T-helper 1 cell (primary cell): ENCODE data around the gene FAHD2A.
A peak's percentile ranks its signal among the peaks of the same experiment; 100 is the strongest.
"Not testable (repeated sequence)": the region's sequence is repeated elsewhere in the genome, so short reads cannot be mapped to it uniquely, and the experiment has no call there.

Experiments used
- DNase-seq, 5 donors: peaks; one replicate each; pipeline ENCODE4 v3.0.0-alpha.2; 2012 to 2020

The FAHD2A gene

DNA sequence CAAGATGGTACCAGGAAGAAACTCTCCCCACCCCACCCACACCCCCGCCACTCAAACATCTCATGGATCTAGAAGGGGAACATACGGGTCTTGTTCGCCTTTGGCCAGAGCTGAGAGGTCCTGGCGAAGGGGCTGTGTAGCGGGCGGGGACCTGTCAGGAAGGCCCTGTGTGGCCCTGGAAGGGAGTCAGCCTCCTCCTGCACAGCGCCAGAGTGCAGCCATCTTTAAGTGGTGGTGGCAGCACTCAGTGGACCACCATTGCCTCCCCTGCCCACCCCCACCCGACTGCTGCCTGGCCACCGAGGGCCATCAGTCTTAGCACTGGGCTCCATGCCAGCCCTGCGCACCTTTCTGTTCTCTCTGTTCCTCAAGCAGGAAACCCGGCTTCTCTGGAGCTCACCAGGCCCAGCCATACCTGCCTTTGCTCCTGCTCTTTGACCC, 11.6 kb upstream of the FAHD2A start:
- no peak for DNase-seq

DNA sequence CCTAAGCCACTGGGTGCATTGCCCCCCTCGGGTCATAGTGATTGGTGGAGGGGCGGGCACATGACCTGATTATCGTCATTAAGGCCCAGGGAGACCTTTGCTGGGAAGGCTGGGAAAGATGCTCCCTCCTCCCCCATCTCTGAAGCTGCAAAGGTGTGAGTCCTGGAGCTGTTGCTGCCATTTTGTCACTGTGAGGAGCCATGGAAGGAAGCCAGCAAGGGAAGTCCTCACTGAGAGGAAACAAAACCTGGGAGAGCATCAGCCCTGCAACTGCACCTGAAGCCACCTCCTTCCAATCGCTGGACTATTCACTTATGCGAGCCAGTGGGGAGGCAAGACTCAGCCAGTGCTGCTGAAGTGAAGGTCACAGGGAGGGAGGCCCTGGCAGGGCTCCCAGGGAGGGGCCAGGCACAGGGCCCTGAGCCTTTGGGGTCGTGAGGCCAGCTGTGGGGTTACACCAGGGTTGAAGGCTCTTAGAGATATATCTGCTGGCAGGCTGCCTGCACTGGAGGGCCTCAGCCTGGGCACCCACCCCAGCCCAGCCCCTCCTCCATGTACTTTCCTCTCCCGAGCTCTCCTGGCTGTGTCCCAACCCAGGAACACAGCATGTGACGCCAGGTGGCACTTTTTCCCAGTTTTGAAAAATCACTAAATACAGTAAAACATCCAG, 10.7 kb upstream of the FAHD2A start:
- no peak for DNase-seq

DNA sequence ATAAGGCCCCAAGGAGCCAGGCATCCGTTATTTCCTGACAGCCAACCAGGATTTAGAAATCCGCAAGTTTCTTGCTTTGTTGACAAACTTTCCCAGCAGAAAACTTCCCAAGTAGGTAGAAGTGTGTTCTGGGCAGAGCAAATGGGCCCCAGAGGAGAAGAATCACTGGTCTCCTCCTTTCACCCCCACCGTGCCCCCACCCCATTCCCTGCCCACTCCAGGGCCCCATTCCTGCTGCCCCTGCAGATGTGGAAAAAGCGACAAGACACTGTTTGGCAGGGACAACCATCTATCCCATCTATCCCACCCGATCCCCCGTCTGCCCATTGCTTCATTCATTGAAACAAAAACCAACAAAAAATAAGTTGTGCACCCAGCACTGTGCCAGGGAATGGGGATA, 10.2 kb upstream of the FAHD2A start:
- no peak for DNase-seq

DNA sequence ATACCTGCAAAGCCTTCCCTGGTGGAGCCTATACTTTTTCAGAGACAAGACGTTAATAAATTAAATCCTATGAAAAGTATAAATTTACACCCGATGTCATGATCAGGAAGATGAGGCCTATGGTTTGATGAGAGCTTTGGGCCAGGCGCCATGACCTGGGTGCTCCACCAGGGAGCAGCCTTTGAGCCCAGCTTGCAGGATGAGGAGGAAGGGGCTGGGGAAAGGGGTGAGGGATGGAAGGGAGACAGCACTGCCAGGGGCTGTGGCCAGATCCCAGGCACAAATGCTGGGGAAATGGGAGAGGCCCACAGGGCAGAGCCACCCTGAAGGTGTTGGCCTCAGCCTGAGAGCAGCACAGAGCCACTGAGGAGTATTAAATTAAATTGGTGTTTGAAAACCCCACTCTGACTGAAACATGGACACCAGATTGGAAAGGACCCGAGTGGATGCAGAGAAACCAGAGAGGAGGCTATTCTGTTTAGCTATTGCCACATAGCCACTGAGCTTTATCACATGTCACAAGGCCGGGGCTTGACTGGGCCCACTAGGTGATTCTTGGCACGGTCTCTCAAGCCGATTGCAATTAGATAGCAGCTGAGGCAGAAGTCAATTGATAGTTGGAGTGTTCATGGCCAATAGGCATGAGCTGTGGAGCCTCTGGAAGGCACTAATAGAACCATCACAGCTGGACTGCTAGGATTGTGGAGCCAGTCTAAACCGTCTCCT, 9.6 kb upstream of the FAHD2A start:
- DNase-seq = no peak

DNA sequence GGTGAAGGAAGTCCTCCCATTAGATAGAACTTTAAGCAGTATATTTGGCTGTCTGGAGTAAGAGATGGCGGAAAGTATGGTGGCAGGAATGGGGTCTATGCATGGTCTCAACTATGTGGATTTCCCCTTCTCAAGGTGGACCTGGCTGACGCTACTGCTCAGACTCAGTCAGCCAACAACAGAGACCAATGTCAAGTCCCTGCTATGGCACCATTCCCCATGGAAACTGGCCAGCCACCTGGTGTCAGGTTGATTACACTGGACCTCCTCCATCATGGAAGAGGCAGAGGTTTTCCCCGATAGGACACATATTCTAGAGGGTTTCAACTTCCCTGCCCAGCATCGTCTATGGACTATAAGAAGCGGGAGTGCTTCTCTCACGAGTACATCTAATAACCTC, 8.6 kb upstream of the FAHD2A start:
- no peak for DNase-seq

DNA sequence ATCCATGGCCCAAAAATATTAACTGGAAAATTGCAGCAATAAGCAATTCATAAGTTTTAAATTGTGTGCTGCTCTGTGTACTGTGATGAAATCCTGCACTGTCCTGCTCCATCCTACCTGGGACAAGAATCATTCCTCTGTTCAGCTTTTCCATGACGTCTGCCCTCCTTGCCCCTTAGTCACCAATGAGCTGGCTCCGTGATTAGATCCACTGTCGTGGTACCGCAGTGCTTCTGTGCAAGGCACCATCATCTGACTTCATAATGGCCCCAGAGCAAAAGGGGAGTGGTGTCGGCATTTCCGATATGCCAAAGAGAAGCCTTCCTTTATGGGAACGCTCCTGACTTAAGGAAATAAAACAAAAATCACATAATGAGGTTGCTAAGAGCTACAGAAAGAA, 3.4 kb upstream of the FAHD2A start:
- DNase-seq = no peak

DNA sequence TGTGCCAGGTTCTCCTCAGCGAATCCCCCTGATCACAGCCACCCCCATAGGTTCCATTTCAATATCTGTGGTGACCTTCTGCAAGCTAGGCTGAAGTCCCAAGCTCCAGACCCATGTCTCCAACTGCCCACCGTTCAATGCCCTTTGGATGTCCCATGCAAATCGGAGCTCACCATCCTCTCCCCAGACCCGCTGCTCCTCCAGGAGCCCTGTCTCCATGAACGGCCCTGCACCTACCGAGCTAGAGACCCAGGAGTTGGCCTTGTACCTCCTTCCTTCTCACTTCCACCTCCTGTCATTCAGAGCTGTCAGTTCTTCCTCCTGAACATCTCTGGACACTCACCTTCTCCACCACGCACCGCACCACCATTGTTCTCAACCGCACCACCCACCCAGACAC, 1.0 kb upstream of the FAHD2A start:
- DNase-seq = no peak

DNA sequence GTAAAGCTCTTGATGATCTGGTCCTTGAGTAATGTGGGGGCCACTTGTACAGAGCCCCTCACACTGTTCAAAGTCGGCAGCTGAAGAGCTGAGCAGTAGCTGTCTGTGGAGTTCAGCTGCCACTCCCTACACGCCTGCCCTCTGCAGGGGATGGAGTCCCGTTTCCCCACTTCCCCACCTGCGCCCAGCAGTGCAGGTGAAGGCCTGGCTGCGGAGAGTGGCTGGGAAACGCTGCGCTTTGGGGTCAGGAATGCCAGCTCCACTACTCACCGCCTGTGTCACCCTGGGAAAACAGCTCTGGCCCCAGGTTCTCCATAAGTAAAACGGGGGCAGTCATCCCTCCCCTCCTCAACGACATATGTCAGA, 521 bp upstream of the FAHD2A start:
- peak in 2 of 5 donors; percentile 6 to 8 for DNase-seq

DNA sequence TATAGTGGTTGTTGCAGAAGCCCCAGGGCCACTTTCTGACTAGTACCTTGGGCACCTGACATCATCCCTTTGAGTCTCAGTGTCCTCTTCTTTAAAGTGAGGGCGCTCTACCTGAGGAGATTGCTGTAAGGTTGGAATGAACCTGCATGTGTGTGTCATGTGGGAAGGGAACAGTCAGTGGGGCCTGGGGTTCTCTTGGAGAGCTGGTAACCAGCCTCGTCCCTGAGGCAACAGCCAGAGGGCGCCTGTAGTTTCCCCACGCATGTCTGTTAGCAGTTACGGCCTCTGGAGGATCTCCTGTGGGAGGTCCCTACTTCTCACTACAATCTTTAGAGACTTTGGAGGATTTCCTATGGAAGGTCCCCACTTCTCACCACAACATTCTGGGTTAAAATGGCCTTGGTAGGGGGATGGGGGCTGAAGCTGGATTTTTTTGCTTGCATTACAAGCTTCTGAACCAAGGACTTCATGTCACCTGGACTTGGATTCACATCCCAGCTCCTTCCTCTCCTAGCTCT, 755 bp downstream of the FAHD2A start:
- DNase-seq = peak in 2 of 5 donors; percentile 29 to 31

DNA sequence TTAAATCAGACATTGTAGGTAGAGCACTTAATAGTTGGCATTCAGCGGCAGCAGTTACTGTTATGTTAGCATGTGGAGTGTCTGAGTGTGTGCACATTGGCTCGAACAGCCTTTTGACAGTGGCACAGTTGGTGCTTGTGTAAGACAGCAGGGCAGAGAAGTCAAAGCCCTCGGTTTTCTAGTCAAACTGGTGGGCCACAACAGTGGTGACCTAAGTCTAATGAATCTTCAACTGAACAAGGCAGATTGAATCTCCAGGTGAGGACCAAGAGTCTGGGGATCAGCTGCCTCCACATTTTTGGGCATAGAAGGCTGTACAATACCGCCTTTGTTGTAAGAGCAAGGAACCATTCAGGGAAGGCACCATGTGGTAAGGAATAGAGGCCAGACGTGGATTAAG, 1.3 kb downstream of the FAHD2A start:
- DNase-seq = not testable (repeated sequence)

DNA sequence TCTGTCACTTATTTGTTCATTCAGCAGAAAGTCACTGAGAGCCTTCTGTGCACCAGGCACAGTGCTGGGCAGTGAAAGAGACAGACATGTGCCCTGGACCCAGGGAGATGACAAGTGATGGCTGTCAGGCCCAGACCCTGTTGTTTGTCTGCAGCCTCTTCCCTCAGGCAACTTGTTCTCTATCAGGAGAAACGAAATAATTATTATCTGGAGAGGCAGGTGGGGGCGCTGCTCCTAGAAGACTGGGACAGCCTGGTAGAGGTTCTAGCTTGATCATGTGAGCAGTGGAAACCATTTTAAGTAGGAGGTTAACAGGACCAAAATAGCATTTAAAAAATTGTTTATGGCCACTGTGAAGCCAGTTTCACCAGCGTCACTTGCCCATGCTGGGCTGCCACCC, 2.2 kb downstream of the FAHD2A start:
- not testable (repeated sequence) for DNase-seq

DNA sequence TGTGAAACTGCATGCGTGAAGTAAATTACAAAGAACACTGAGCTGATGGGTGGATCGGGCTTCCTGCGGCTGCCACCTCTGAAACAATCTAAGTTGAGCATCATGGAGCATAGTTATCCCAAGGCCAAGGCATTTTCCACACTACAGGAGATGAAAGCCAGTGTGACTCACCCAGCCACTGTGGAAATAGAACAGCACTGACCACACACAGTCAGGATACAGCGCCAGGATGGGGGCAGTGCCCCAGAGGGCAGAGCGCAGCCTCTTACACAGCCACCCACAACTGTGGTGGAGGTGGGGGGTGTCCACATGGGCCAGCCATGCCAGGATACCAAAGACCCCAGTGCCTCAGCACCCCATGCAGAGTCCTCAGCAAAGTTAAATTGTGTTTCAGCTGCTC, 8.7 kb downstream of the FAHD2A start:
- DNase-seq = not testable (repeated sequence)

DNA sequence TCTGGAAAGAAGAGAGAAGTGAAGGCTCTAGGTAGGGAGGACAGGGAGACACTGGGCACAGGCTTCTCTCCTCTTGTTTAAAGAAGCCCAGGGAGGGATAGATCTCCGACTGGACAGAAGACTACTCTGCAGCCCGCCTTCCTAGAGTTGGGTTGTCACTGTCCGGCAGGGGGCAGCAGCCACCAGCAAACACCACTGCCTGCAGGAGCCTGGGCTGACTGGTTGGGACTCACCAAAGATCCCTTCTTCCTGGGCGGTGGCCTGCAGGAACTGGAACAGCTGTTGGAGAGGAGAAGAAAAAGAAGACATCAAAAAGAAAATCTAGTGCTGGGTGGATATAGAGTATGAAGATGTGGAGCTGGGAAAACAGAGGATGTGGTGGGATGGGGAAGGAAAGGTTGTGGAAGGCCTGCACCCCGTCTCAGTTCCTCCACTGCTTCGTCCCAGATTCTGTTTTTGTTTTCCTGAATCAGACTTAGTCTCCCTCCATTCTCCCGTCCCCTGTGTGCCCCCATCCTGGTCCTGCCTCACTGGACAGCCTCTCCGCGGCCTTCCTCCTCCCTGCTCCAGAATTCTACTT, 11.6 kb downstream of the FAHD2A start:
- DNase-seq = peak in 4 of 5 donors; percentile 22 to 58 (median 43)

DNA sequence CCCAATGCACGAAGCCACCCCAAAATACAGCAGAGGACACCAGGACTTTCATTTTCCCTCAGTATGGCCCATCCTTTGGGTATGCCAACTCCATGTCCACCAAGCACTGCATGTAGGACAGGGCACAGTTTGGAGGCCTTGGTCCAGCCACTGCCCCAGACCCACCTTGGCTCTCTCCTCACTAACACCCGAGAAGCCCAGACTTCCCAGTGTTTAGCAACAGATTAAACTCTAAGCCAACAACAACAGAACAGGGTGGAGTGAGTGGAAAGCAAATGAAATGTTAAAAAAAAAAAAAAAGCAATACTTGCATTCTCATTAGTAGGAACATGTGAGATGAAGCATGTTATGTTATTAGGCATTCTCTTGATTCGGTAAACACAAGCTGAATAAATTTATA, 12.6 kb downstream of the FAHD2A start:
- not testable (repeated sequence) for DNase-seq

DNA sequence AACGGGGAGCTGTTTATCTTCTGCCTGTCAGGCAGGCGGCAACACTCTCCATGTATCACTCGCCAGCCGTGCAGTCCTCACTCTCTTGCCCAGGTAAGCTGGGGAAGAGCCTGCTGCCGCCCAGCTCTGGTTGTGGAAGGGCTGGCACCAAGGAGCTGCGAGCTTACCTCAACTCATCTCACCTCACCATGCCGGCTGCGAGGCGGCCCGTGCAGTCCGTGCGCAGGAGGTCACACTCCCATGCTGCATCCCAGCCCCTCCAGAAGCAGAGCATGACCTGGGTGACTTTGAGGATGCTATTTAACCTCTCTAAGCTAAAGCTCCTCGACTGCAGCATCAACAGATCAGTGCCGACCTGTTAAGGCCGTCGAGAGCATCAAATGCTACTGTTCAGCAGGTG, 13.1 kb downstream of the FAHD2A start:
- not testable (repeated sequence) for DNase-seq

DNA sequence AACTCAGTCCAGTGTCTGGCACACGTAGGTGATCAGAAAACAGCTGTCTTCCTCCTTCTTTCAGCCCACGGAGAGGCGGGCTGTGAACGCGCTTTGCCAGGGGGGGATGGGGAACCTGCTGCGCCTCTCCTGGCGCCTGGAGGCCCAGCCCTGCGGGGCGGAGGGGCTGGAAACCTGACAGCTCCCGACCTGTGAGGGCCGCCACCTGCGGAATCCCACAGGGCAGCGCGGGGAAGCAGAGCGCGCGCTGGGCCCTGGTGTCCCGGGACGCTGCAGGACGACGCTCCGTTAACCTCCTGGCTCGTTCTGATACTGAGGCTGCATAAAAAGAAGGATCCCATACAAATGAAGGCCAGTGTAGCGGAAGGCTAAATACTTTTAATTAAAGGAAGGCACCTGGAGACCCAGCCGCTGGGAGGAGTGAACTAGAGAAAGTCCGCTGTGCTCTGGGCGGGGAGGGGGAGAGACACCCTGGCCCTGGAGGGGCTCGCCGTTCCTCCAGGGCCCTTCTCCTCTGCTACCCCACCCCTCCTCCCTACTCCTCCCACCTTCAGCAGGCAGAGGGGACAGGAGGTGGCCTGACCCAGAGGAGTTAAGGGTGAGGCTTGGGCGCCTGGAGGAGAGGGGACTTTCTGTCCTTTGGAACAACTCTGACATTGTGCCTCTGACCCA, 24.8 kb downstream of the FAHD2A start:
- DNase-seq = not testable (repeated sequence)

DNA sequence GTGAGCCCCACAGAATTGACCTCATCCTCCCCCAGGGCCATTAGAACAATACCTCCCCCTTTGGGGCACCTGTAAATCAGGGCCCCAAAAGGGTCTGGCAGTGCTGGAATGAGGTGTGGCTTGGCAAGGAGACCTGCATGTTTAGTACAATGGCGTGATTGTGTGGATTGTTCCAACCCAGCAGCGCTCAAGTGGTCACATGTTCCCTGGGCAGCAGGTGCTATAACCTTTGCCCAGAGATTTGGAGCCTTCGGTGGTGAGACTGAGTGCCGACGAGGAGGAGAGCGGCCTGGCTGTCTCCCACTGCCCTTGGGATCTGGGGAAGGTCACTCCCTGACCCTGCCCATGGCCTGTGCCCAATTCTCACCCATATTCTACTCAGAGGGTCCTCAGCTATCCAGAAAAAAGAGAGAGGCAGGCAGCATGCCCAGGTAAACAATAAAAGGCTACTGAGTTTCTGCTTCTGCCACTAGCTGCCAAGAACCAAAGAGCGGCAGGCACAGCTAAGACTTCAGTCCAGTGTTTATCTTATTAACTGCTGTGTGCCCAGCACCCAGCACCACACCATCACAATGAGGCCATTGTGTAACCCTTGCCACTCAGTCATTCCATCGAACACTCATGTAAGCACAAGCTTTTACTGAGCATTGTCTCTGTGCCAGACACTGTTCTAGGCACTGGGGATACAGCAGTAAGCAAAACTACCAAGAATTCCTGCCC, 27.4 kb downstream of the FAHD2A start:
- DNase-seq = not testable (repeated sequence)

DNA sequence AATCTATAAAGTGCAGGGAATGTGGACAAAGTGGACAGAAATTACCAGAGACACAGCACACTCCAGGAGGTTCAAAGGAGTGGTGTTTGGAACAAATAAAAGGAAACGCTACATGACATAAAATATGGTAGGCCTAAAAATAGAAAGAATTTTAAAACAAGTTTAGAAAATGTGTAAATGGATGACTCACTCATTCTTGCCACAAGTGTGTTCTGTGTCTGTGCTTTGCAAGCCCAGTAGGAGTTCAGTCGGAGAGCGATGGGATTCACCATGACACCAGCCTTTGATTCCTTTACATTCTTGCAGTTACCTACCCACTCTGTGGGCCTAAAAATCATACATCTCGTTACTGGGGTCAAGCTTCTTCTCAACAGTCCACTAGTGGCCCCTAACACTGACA, 30.9 kb downstream of the FAHD2A start:
- DNase-seq = not testable (repeated sequence)

DNA sequence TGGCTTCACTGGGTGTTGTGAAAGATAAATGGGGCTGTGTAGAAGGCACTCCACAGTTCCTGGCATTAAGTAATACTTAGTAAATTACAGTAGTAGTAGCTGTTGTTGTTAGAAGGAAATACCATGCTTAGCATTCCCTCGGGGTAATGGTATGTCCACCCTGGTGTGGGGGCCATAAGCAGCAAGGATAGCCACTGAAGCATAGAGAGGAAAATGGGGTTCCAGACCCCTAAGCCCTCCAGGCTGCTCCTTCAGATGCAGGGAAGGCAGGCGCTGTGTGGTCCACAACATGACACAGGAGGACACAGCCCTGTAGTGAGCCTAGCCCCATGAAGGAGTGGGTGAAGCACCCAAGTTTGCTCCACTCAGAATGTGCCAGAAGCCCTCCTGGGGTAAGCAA, 31.5 kb downstream of the FAHD2A start:
- DNase-seq = not testable (repeated sequence)

DNA sequence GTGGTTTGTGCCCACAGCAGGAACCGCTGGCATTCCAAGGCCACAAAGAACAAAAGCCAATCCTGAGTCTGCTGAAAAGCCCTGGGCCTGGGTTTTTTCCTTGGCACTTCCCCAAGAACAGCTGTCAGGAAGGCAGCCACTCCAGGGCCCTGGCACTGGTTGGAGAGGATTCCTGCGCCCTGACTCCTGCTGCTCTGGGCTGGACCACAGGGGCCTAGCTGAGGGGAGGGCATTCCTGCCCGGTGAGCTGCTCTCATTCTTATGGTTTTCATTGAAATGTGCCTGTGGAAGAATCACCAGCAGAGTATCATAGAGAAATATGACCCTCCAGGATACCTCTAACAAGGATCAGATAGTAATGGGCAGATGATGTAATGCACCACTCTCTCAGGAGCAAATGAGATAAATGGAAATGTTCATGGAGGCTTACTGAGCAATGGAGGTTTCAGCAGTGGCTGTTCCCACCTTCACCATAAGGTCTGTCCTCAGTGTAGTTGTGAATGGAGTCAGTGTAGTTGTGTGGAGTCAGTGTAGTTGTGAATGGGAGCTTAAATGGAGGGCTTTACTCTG, 32.1 kb downstream of the FAHD2A start:
- not testable (repeated sequence) for DNase-seq

DNA sequence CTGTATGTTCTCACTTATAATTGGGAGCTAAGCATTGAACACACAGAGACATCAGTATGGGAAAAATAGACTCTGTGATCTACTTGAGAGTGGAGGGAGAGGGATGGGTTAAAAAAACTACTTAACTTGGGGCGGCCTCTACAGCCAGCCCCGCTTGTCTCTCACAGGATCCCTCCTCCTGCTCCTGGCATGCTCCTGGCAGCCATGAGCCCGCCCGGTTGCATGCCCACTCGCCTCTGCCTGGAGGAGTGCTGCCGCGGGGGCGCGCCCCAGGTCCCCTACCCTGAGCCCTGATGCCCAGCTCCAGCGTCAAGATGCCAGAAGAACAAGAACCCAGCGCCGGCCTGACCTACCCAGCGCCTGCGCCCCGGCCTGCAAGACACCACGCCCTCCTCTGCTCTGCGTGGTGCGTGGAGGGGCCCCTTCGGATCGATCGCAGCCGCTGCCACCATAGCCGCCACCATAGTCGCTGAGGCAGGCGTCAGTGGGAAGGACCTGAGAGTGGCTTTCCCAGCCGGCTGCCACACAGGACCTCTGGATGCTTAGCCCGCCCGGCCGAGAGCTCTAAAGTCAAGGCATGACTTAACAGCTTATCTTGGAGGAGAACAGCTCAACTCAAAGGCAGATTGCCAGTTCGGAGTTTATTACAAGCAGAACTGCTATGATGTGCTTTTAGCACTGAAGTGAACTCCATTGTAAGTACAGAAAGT, 32.8 kb downstream of the FAHD2A start:
- DNase-seq = not testable (repeated sequence)

DNA sequence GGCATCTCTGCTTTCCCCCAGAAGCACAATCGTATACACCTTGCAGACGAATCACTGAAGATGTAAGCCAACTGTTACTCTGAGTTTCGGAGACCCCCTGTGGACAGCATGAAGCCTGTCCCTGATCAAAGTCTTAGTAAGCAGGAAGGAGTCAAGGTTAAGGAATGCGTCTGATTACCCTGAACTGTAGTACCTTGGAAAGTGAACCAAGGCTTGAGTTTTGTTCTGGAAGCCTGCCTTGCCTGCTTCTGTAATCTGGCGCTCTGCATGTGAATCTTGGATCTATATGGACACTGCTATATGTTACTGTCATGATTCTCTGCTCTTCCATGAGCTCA, 33.3 kb downstream of the FAHD2A start:
- not testable (repeated sequence) for DNase-seq
